Tongue (tissue), 2 donors: ENCODE measurements around the gene AKIP1. TPM values are rescaled to one million over a fixed set of nuclear protein-coding genes. Genes with fewer than 3 reads are reported as not detected.
A peak's percentile ranks its signal among the peaks of the same experiment; 100 is the strongest.
"Not testable (repeated sequence)": the region's sequence is repeated elsewhere in the genome, so short reads cannot be mapped to it uniquely, and the experiment has no call there.

Experiments used
- DNase-seq: peaks from one replicate; pipeline ENCODE4 v3.0.0-alpha.2; 2015
- total RNA-seq: library from RNA; depleted of rRNA; stranded (reverse); fragments of >200 nt; gene quantifications from one replicate; pipeline ENCODE4 v1.2.3, GENCODE V29; 2014

AKIP1 gene
- total RNA-seq, result 48.1 TPM

- DNase-seq, result peak; percentile 100
These were observed at the start of gene AKIP1 for GRCh38 chr11:8911029-8911823. Gene AKIP1 (plus strand): TSS chr11:8911189. CDS start chr11:8911450, 261 bp downstream.

GRCh38 chr11:8863838-8864237 lies 47.2 kb upstream of the AKIP1 start:
- DNase-seq, result no peak

GRCh38 chr11:8865304-8865703 lies 45.7 kb upstream of the AKIP1 start:
- DNase-seq, result no peak

- DNase-seq, result no peak
These were observed 44.0 kb upstream of the AKIP1 start for GRCh38 chr11:8867035-8867434.

GRCh38 chr11:8867931-8868631 lies 42.9 kb upstream of the AKIP1 start:
- no peak for DNase-seq

GRCh38 chr11:8870411-8871170 lies 40.4 kb upstream of the AKIP1 start:
- peak; percentile 93 for DNase-seq

- DNase-seq, result peak; percentile 97
These were observed 39.7 kb upstream of the AKIP1 start for GRCh38 chr11:8871171-8871775.

GRCh38 chr11:8871962-8872361 lies 39.0 kb upstream of the AKIP1 start:
- peak; percentile 63 for DNase-seq

- DNase-seq, result peak; percentile 48
These were observed 37.1 kb upstream of the AKIP1 start for GRCh38 chr11:8873741-8874405.

GRCh38 chr11:8878771-8879170 lies 32.2 kb upstream of the AKIP1 start:
- DNase-seq, result no peak

GRCh38 chr11:8881585-8881984 lies 29.4 kb upstream of the AKIP1 start:
- not testable (repeated sequence) for DNase-seq

GRCh38 chr11:8886322-8886721 lies 24.7 kb upstream of the AKIP1 start:
- DNase-seq, result no peak

GRCh38 chr11:8891185-8891584 lies 19.8 kb upstream of the AKIP1 start:
- not testable (repeated sequence) for DNase-seq

- DNase-seq, result no peak
These were observed 11.8 kb upstream of the AKIP1 start for GRCh38 chr11:8899119-8899753.

- DNase-seq, result no peak
These were observed 5.3 kb upstream of the AKIP1 start for GRCh38 chr11:8905528-8906165.

GRCh38 chr11:8907116-8907515 lies 3.9 kb upstream of the AKIP1 start:
- no peak for DNase-seq

- DNase-seq, result no peak
These were observed 2.9 kb upstream of the AKIP1 start for GRCh38 chr11:8908099-8908498.

- DNase-seq, result no peak
These were observed 351 bp upstream of the AKIP1 start for GRCh38 chr11:8910649-8911026.

- DNase-seq, result peak; percentile 70
These were observed 3.1 kb downstream of the AKIP1 start for GRCh38 chr11:8913961-8914660.

- no peak for DNase-seq
These were observed 3.7 kb downstream of the AKIP1 start for GRCh38 chr11:8914661-8915018.
